ENCODE data around the gene UGT1A10. TPM values are rescaled to one million over a fixed set of nuclear protein-coding genes. Genes with fewer than 3 reads are reported as not detected.
A peak's percentile ranks its signal among the peaks of the same experiment; 100 is the strongest.

UGT1A10 gene
- total and polyA plus RNA-seq, 2 of the 13 experiments (the other 11 are each of a cell fraction or from before 2014, with no cell fraction given) = not detected

DNA sequence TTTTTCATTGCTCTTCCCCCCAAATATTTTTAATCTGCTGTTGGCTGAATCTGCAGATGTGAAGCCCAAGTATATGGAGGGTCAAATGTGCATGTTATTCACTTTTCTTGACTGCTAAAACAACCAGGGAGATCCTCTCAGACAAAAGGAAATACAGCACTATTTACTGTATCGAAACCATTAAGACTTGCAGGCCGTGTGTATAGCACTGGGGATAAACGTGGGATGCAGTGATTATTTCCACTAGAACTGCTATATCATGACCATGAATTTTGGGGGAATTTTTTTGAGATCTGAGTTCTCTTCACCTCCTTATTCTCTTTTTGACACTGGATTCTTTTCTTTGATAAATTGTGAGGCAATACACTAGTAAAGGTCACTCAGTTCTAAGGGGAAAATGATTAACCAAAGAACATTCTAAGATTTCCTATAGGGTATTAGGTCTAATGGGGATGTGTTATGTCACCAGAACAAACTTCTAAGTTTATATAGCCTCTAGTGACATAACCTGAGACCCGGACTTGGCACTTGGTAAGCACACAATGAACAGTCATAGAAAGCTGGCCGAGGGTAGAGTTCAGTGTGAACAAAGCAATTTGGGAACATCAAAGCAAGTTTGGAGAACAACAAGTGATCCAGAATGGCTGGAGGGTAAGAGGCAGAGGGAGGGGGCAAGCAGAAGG, 109.0 kb downstream of the UGT1A10 start (continued):
- TF ChIP-seq ZNF652 (CRISPR knock-in tag; IDR thresholded peaks at IDR 0.05; ENCODE audit: borderline replicate concordance, low read depth) (peak; percentile 31; the same call in 1 of the 2 replicates), ZMYM4 (CRISPR knock-in tag; IDR thresholded peaks at IDR 0.05) (peak; percentile 79), MTA1 (CRISPR knock-in tag; IDR thresholded peaks at IDR 0.05; ENCODE audit: borderline replicate concordance) (peak; percentile 56; the same call in 1 of the 2 replicates), GABPB1 (CRISPR knock-in tag; IDR thresholded peaks at IDR 0.05) (no peak; the same call in 1 of the 2 replicates), JARID2 (CRISPR knock-in tag; IDR thresholded peaks at IDR 0.05; ENCODE audit: insufficient replicate concordance) (peak; percentile 15), ZNF644 (CRISPR knock-in tag; IDR thresholded peaks at IDR 0.05; ENCODE audit: low read depth) (peak; percentile 65), FIP1L1 (IDR thresholded peaks at IDR 0.05; ENCODE audit: borderline replicate concordance, insufficient read depth, low read depth, low read length) (no peak), ERF (CRISPR knock-in tag; IDR thresholded peaks at IDR 0.05) (peak; percentile 98), RFX3 (CRISPR knock-in tag; IDR thresholded peaks at IDR 0.05) (no peak), ZMAT3 (CRISPR knock-in tag; conservative IDR thresholded peaks at IDR 0.05) (peak; percentile 78), FOXA3 (CRISPR knock-in tag; IDR thresholded peaks at IDR 0.05) (peak; percentile 97), ZNF431 (CRISPR knock-in tag; IDR thresholded peaks at IDR 0.05; ENCODE audit: borderline replicate concordance, low read depth) (no peak; the same call in 1 of the 2 replicates), GABPA (IDR thresholded peaks at IDR 0.05; ENCODE audit: low read depth, low read length) (no peak), GABPA (CRISPR knock-in tag; IDR thresholded peaks at IDR 0.05; ENCODE audit: low read depth) (peak; percentile 47; the same call in 1 of the 2 replicates), KAT8 (CRISPR knock-in tag; IDR thresholded peaks at IDR 0.05) (peak; percentile 77), ZKSCAN8 (CRISPR knock-in tag; IDR thresholded peaks at IDR 0.05; ENCODE audit: borderline replicate concordance) (peak; percentile 85), NFATC3 (CRISPR knock-in tag; IDR thresholded peaks at IDR 0.05) (no peak)
- TF ChIP-seq, protein P1, sequence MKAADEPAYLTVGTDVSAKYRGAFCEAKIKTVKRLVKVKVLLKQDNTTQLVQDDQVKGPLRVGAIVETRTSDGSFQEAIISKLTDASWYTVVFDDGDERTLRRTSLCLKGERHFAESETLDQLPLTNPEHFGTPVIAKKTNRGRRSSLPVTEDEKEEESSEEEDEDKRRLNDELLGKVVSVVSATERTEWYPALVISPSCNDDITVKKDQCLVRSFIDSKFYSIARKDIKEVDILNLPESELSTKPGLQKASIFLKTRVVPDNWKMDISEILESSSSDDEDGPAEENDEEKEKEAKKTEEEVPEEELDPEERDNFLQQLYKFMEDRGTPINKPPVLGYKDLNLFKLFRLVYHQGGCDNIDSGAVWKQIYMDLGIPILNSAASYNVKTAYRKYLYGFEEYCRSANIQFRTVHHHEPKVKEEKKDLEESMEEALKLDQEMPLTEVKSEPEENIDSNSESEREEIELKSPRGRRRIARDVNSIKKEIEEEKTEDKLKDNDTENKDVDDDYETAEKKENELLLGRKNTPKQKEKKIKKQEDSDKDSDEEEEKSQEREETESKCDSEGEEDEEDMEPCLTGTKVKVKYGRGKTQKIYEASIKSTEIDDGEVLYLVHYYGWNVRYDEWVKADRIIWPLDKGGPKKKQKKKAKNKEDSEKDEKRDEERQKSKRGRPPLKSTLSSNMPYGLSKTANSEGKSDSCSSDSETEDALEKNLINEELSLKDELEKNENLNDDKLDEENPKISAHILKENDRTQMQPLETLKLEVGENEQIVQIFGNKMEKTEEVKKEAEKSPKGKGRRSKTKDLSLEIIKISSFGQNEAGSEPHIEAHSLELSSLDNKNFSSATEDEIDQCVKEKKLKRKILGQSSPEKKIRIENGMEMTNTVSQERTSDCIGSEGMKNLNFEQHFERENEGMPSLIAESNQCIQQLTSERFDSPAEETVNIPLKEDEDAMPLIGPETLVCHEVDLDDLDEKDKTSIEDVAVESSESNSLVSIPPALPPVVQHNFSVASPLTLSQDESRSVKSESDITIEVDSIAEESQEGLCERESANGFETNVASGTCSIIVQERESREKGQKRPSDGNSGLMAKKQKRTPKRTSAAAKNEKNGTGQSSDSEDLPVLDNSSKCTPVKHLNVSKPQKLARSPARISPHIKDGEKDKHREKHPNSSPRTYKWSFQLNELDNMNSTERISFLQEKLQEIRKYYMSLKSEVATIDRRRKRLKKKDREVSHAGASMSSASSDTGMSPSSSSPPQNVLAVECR (CRISPR knock-in tag; IDR thresholded peaks at IDR 0.05; ENCODE audit: borderline replicate concordance) = peak; percentile 58; the same call in 1 of the 2 replicates
- TF ChIP-seq, protein P2, sequence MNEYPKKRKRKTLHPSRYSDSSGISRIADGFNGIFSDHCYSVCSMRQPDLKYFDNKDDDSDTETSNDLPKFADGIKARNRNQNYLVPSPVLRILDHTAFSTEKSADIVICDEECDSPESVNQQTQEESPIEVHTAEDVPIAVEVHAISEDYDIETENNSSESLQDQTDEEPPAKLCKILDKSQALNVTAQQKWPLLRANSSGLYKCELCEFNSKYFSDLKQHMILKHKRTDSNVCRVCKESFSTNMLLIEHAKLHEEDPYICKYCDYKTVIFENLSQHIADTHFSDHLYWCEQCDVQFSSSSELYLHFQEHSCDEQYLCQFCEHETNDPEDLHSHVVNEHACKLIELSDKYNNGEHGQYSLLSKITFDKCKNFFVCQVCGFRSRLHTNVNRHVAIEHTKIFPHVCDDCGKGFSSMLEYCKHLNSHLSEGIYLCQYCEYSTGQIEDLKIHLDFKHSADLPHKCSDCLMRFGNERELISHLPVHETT (CRISPR knock-in tag; conservative IDR thresholded peaks at IDR 0.05) = no peak; the same call in 1 of the 2 replicates
- TF ChIP-seq, protein P3, sequence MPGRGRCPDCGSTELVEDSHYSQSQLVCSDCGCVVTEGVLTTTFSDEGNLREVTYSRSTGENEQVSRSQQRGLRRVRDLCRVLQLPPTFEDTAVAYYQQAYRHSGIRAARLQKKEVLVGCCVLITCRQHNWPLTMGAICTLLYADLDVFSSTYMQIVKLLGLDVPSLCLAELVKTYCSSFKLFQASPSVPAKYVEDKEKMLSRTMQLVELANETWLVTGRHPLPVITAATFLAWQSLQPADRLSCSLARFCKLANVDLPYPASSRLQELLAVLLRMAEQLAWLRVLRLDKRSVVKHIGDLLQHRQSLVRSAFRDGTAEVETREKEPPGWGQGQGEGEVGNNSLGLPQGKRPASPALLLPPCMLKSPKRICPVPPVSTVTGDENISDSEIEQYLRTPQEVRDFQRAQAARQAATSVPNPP (CRISPR knock-in tag; IDR thresholded peaks at IDR 0.05) = peak; percentile 82
- TF ChIP-seq, protein P4, sequence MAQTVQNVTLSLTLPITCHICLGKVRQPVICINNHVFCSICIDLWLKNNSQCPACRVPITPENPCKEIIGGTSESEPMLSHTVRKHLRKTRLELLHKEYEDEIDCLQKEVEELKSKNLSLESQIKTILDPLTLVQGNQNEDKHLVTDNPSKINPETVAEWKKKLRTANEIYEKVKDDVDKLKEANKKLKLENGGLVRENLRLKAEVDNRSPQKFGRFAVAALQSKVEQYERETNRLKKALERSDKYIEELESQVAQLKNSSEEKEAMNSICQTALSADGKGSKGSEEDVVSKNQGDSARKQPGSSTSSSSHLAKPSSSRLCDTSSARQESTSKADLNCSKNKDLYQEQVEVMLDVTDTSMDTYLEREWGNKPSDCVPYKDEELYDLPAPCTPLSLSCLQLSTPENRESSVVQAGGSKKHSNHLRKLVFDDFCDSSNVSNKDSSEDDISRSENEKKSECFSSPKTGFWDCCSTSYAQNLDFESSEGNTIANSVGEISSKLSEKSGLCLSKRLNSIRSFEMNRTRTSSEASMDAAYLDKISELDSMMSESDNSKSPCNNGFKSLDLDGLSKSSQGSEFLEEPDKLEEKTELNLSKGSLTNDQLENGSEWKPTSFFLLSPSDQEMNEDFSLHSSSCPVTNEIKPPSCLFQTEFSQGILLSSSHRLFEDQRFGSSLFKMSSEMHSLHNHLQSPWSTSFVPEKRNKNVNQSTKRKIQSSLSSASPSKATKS (CRISPR knock-in tag; IDR thresholded peaks at IDR 0.05) = 0 out of 2 replicates have a peak, but pooled peaks have one; percentile 50
